ENCODE results near the gene DCDC1.

The DCDC1 gene

DNA sequence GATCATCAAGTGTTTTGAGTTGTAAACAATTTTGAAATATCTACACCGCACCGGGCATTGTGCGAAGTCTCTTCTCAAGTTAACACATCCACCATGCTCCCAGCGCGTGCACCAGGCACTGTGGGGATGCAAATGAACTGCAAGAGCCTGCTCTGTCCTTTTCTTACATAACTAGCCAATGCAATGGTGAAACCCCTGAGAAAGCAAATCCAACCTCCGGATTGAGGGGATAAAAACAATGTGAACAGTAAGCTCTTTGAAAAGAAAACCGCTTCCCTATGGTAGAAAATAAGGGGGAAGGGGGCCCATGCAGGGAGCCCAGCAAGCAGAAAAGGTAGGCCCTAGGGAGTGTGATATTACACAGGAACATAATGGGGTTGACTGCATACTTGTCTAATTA lies 508.5 kb downstream of the DCDC1 start:
- no peak overlapping the region for H3K4me3 ChIP-seq (ENCODE audit: low read depth in 1 of 2, low read length in 2 of 2)
- H3K27ac ChIP-seq (ENCODE audit: low read length): no peak overlapping the region
- no peaks in the 10 kb centered on the region for H3K4me1 ChIP-seq (ENCODE audit: control insufficient read depth in 1 of 2, insufficient read depth in 2 of 2, low read length in 2 of 2)
- no peaks in the 10 kb centered on the region for H3K36me3 ChIP-seq (ENCODE audit: control insufficient read depth in 1 of 2, insufficient read depth in 2 of 2, low read length in 2 of 2)
- no peaks in the 10 kb centered on the region for H3K9me3 ChIP-seq (ENCODE audit: control insufficient read depth in 1 of 2, low read length in 2 of 2)
- H3K27me3 ChIP-seq (ENCODE audit: low read depth, low read length): no peaks in the 10 kb centered on the region

GRCh38 chr11:30860146-30860545 lies 509.4 kb downstream of the DCDC1 start:
- H3K27ac ChIP-seq (ENCODE audit: low read length): no peak overlapping the region
- no peaks in the 10 kb centered on the region for H3K4me1 ChIP-seq (ENCODE audit: control insufficient read depth in 1 of 2, insufficient read depth in 2 of 2, low read length in 2 of 2)
- no peak overlapping the region for H3K4me3 ChIP-seq (ENCODE audit: low read depth in 1 of 2, low read length in 2 of 2)
- H3K36me3 ChIP-seq (ENCODE audit: control insufficient read depth in 1 of 2, insufficient read depth in 2 of 2, low read length in 2 of 2): no peaks in the 10 kb centered on the region
- no peaks in the 10 kb centered on the region for H3K27me3 ChIP-seq (ENCODE audit: low read depth, low read length)
- no peaks in the 10 kb centered on the region for H3K9me3 ChIP-seq (ENCODE audit: control insufficient read depth in 1 of 2, low read length in 2 of 2)

- no peaks in the 10 kb centered on the region for H3K9me3 ChIP-seq (ENCODE audit: control insufficient read depth in 1 of 2, low read length in 2 of 2)
- no peaks in the 10 kb centered on the region for H3K27me3 ChIP-seq (ENCODE audit: low read depth, low read length)
- no peaks in the 10 kb centered on the region for H3K4me1 ChIP-seq (ENCODE audit: control insufficient read depth in 1 of 2, insufficient read depth in 2 of 2, low read length in 2 of 2)
- H3K4me3 ChIP-seq (ENCODE audit: low read depth in 1 of 2, low read length in 2 of 2): no peak overlapping the region
- H3K36me3 ChIP-seq (ENCODE audit: control insufficient read depth in 1 of 2, insufficient read depth in 2 of 2, low read length in 2 of 2): no peaks in the 10 kb centered on the region
- H3K27ac ChIP-seq (ENCODE audit: low read length): no peak overlapping the region
Measured at GRCh38 chr11:30859669-30860068, 509.9 kb downstream of the DCDC1 start.

GRCh38 chr11:30855383-30856006 lies 514.0 kb downstream of the DCDC1 start:
- Histone ChIP-seq H3K27ac (ENCODE audit: low read length) (no peak overlapping the region), H3K4me1 (ENCODE audit: control insufficient read depth in 1 of 2, insufficient read depth in 2 of 2, low read length in 2 of 2) (no peaks in the 10 kb centered on the region), H3K36me3 (ENCODE audit: control insufficient read depth in 1 of 2, insufficient read depth in 2 of 2, low read length in 2 of 2) (no peaks in the 10 kb centered on the region), H3K4me3 (ENCODE audit: low read depth in 1 of 2, low read length in 2 of 2) (no peak overlapping the region), H3K9me3 (ENCODE audit: control insufficient read depth in 1 of 2, low read length in 2 of 2) (no peaks in the 10 kb centered on the region), H3K27me3 (ENCODE audit: low read depth, low read length) (no peaks in the 10 kb centered on the region)

DNA sequence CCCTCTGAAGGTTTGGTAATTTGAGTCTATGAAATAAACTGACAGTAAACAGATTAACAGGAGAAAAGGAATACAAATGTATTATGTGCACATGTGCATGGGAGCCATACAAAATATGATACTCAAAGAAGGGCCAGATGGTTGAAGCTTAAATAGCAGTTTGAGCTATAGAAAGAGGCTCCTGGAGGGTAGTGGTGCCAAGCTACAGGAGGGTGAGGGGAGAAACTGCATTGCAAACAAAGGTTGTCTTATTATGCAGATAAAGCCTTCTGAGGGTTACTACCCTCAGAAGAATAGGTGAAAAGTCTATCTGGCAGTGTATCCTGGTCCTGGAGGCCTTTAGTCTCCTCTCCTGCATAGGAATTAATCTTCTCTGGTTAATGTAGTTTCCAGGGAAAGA lies 516.1 kb downstream of the DCDC1 start:
- Histone ChIP-seq H3K27me3 (ENCODE audit: low read depth, low read length) (no peaks in the 10 kb centered on the region), H3K27ac (ENCODE audit: low read length) (no peak overlapping the region), H3K9me3 (ENCODE audit: control insufficient read depth in 1 of 2, low read length in 2 of 2) (no peaks in the 10 kb centered on the region), H3K4me3 (ENCODE audit: low read depth in 1 of 2, low read length in 2 of 2) (no peak overlapping the region), H3K36me3 (ENCODE audit: control insufficient read depth in 1 of 2, insufficient read depth in 2 of 2, low read length in 2 of 2) (no peaks in the 10 kb centered on the region), H3K4me1 (ENCODE audit: control insufficient read depth in 1 of 2, insufficient read depth in 2 of 2, low read length in 2 of 2) (no peaks in the 10 kb centered on the region)

GRCh38 chr11:30852645-30853044 lies 516.9 kb downstream of the DCDC1 start:
- H3K27me3 ChIP-seq (ENCODE audit: low read depth, low read length): no peaks in the 10 kb centered on the region
- H3K4me1 ChIP-seq (ENCODE audit: control insufficient read depth in 1 of 2, insufficient read depth in 2 of 2, low read length in 2 of 2): no peaks in the 10 kb centered on the region
- H3K27ac ChIP-seq (ENCODE audit: low read length): no peak overlapping the region
- H3K36me3 ChIP-seq (ENCODE audit: control insufficient read depth in 1 of 2, insufficient read depth in 2 of 2, low read length in 2 of 2): no peaks in the 10 kb centered on the region
- H3K9me3 ChIP-seq (ENCODE audit: control insufficient read depth in 1 of 2, low read length in 2 of 2): peaks cover 0 to 2% of the 10 kb centered on the region in 2 donors
- H3K4me3 ChIP-seq (ENCODE audit: low read depth in 1 of 2, low read length in 2 of 2): no peak overlapping the region

DNA sequence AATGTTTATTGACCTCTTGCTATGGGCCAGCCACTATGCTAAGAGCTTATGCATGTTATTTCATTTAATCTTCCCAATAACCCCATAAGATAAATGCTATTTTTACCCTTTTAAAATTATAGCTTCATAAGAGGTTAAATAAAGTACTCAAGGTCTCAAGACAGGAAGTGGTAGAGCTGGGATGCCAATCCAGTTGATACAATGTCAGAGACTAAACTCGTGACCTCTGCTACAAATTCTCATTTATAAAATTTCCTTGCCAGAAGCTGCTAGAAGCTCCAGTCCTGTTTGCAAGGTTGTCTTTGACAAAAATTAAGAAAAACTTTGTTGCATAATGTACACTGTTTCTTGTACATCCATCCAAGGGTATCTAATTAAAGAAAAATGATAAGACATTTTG lies 517.4 kb downstream of the DCDC1 start:
- no peak overlapping the region for H3K27ac ChIP-seq (ENCODE audit: low read length)
- H3K36me3 ChIP-seq (ENCODE audit: control insufficient read depth in 1 of 2, insufficient read depth in 2 of 2, low read length in 2 of 2): no peaks in the 10 kb centered on the region
- peaks cover 3 to 7% of the 10 kb centered on the region in 2 donors for H3K9me3 ChIP-seq (ENCODE audit: control insufficient read depth in 1 of 2, low read length in 2 of 2)
- no peaks in the 10 kb centered on the region for H3K27me3 ChIP-seq (ENCODE audit: low read depth, low read length)
- no peaks in the 10 kb centered on the region for H3K4me1 ChIP-seq (ENCODE audit: control insufficient read depth in 1 of 2, insufficient read depth in 2 of 2, low read length in 2 of 2)
- no peak overlapping the region for H3K4me3 ChIP-seq (ENCODE audit: low read depth in 1 of 2, low read length in 2 of 2)

- no peak overlapping the region for H3K27ac ChIP-seq (ENCODE audit: low read length)
- no peaks in the 10 kb centered on the region for H3K4me1 ChIP-seq (ENCODE audit: control insufficient read depth in 1 of 2, insufficient read depth in 2 of 2, low read length in 2 of 2)
- no peaks in the 10 kb centered on the region for H3K36me3 ChIP-seq (ENCODE audit: control insufficient read depth in 1 of 2, insufficient read depth in 2 of 2, low read length in 2 of 2)
- no peaks in the 10 kb centered on the region for H3K27me3 ChIP-seq (ENCODE audit: low read depth, low read length)
- peaks cover 0 to 9% of the 10 kb centered on the region in 2 donors for H3K9me3 ChIP-seq (ENCODE audit: control insufficient read depth in 1 of 2, low read length in 2 of 2)
- H3K4me3 ChIP-seq (ENCODE audit: low read depth in 1 of 2, low read length in 2 of 2): no peak overlapping the region
Measured at GRCh38 chr11:30837252-30837651, 532.3 kb downstream of the DCDC1 start.

- H3K4me1 ChIP-seq (ENCODE audit: control insufficient read depth in 1 of 2, insufficient read depth in 2 of 2, low read length in 2 of 2): no peaks in the 10 kb centered on the region
- peaks cover 0 to 9% of the 10 kb centered on the region in 2 donors for H3K9me3 ChIP-seq (ENCODE audit: control insufficient read depth in 1 of 2, low read length in 2 of 2)
- H3K4me3 ChIP-seq (ENCODE audit: low read depth in 1 of 2, low read length in 2 of 2): no peak overlapping the region
- no peaks in the 10 kb centered on the region for H3K27me3 ChIP-seq (ENCODE audit: low read depth, low read length)
- no peaks in the 10 kb centered on the region for H3K36me3 ChIP-seq (ENCODE audit: control insufficient read depth in 1 of 2, insufficient read depth in 2 of 2, low read length in 2 of 2)
- no peak overlapping the region for H3K27ac ChIP-seq (ENCODE audit: low read length)
Measured at GRCh38 chr11:30832831-30833230, 536.7 kb downstream of the DCDC1 start.

GRCh38 chr11:30830681-30831080 lies 538.9 kb downstream of the DCDC1 start:
- Histone ChIP-seq H3K4me1 (ENCODE audit: control insufficient read depth in 1 of 2, insufficient read depth in 2 of 2, low read length in 2 of 2) (no peaks in the 10 kb centered on the region), H3K36me3 (ENCODE audit: control insufficient read depth in 1 of 2, insufficient read depth in 2 of 2, low read length in 2 of 2) (no peaks in the 10 kb centered on the region), H3K4me3 (ENCODE audit: low read depth in 1 of 2, low read length in 2 of 2) (no peak overlapping the region), H3K27ac (ENCODE audit: low read length) (no peak overlapping the region), H3K27me3 (ENCODE audit: low read depth, low read length) (no peaks in the 10 kb centered on the region), H3K9me3 (ENCODE audit: control insufficient read depth in 1 of 2, low read length in 2 of 2) (peaks cover 0 to 5% of the 10 kb centered on the region in 2 donors)

DNA sequence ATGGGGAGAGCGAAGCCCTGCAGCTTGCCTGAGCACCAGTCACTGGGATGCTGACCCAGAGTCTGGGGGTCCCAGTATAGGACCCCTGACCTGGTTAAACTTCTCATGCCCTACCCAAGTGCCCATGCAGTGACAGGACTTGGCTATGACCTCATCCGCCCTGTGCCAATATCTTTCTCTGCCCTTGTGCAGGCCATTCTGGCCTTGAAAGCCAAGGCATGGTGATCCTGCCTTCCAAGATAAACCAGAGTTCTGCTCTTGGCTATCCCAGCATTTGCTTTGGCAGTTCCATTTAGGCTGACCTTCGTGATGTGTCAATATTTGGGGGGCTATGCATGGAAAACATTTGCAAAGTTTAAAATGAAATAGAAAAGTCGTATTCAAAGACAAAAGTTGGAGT lies 542.6 kb downstream of the DCDC1 start:
- no peaks in the 10 kb centered on the region for H3K36me3 ChIP-seq (ENCODE audit: control insufficient read depth in 1 of 2, insufficient read depth in 2 of 2, low read length in 2 of 2)
- H3K27ac ChIP-seq (ENCODE audit: low read length): no peak overlapping the region
- H3K9me3 ChIP-seq (ENCODE audit: control insufficient read depth in 1 of 2, low read length in 2 of 2): no peaks in the 10 kb centered on the region
- no peaks in the 10 kb centered on the region for H3K4me1 ChIP-seq (ENCODE audit: control insufficient read depth in 1 of 2, insufficient read depth in 2 of 2, low read length in 2 of 2)
- no peaks in the 10 kb centered on the region for H3K27me3 ChIP-seq (ENCODE audit: low read depth, low read length)
- no peak overlapping the region for H3K4me3 ChIP-seq (ENCODE audit: low read depth in 1 of 2, low read length in 2 of 2)

DNA sequence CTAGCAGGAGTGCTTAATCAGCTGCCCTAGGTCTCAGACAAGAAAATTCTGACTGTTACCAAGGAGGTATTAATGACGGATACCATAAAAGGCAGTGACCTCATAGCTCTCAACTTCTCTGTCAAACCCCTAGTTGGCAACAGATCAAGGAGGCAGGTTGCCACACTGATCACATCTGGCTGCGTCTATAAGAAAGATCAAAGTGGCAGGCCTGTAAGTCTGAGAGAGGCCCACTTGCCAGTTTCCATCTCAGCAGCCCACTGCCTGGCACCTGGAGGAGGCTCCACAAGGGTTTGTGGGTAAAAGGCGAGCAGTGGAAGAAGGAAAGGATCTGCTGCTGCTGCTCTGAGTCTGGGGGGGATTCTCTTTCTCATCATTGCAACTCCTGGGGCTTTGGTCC lies 543.8 kb downstream of the DCDC1 start:
- Histone ChIP-seq H3K9me3 (ENCODE audit: control insufficient read depth in 1 of 2, low read length in 2 of 2) (no peaks in the 10 kb centered on the region), H3K27ac (ENCODE audit: low read length) (no peak overlapping the region), H3K4me3 (ENCODE audit: low read depth in 1 of 2, low read length in 2 of 2) (no peak overlapping the region), H3K4me1 (ENCODE audit: control insufficient read depth in 1 of 2, insufficient read depth in 2 of 2, low read length in 2 of 2) (no peaks in the 10 kb centered on the region), H3K36me3 (ENCODE audit: control insufficient read depth in 1 of 2, insufficient read depth in 2 of 2, low read length in 2 of 2) (no peaks in the 10 kb centered on the region), H3K27me3 (ENCODE audit: low read depth, low read length) (no peaks in the 10 kb centered on the region)
